ENCODE data around the gene LPCAT3.
A peak's percentile ranks its signal among the peaks of the same experiment; 100 is the strongest.
"Not testable (repeated sequence)": the region's sequence is repeated elsewhere in the genome, so short reads cannot be mapped to it uniquely, and the experiment has no call there.

LPCAT3 gene

DNA sequence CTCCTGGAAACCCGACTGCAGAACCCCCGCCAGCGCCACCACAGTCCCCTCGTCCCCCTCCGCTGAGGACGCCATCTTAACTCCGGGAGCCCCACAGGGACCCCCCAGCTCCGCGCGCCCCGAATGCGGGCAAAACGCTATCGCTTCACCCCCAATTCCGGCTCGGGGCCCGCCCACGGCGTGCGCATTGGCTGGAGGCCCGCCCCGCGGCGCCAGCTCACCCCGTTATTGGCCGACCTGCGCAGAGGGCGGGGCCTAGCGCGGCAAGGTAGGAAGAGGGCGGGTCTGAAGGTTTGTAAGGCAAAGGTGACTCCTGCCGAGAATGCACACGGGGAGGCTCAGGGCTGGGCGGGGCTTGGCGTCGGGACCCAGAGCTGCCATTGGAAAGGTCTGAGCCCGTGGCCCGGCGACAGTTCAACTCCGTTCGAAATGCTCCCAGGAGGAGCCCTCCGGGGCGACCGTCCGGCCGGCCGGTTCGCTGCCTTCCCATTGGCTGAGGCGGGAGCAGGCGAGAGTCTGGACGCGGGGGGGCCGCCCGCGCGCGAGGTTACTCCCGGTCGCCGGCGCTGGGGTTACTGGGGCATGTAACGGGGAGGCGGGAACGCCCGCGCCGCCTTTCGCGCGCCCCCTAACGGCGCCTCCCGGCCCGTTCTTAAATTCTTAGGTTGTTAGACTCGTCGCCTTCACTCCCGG lies at the start of gene LPCAT3:
LPCAT3 (minus strand) TSS at position 127 of the 693 bp plus-strand sequence; CDS start at position 75, 52 bp downstream.
- peak; percentile 89 to 99 (median 96) for DNase-seq

GRCh38 chr12:7067096-7067495 lies 48.8 kb upstream of the LPCAT3 start:
- no peak for DNase-seq

DNA sequence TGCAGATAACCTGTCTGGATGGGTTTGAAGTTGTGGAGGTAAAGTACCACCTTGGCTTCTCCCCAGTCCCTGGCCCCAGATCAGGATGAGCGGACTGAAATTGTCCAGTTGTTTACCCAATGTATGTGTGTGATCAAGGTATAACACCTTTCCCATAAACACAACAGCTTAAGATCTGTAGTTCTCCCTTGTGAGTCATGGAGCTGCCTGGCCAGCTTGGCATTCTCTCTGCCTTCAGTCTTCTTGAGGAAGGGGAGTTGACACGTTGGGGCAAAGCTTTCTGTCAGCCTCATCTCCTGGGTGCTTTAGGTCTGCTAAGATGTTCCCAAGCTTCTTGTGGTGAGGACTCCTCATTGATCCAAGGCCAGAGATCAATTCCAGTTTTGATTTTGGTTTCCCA lies 48.3 kb upstream of the LPCAT3 start:
- DNase-seq, result no peak

GRCh38 chr12:7065073-7065623 lies 46.9 kb upstream of the LPCAT3 start:
- no peak for DNase-seq

DNA sequence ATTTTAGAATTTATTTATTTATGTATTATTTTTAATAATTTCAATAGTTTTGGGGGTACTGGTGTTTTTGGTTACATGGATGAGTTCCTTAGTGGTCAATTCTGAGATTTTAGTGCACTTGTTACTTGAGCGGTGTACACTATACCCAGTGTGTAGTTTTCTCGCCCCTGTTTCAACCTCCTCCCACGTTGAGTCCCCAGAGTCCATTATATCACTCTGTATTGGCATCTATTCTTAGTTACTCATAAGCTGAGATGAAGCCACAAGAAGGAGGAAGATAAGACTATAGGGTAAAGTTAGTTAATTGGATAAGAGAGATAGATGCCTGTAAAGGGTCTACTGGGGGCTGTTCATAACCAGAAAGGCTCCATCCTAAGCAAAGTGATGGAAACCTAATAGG lies 46.2 kb upstream of the LPCAT3 start:
- no peak for DNase-seq

DNA sequence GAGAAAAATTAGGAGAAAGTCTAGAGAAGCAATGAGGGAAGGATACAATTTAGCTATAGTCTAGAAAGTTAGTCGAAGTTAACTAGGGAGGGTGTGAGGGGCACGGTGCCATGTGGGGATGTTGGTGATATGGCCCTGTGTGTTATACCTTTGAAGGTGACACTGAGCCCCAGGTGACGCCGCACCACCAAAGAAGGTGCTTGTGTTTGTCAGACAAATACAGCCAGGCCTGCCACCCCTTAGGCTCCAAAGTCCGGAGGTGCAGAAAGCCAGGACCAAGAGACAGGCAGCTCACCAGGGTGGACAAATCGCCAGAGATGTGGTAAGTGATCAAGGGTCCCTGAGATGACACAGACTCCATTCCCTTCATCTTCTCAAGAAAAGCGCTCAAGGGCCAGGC lies 43.3 kb upstream of the LPCAT3 start:
- no peak for DNase-seq

DNA sequence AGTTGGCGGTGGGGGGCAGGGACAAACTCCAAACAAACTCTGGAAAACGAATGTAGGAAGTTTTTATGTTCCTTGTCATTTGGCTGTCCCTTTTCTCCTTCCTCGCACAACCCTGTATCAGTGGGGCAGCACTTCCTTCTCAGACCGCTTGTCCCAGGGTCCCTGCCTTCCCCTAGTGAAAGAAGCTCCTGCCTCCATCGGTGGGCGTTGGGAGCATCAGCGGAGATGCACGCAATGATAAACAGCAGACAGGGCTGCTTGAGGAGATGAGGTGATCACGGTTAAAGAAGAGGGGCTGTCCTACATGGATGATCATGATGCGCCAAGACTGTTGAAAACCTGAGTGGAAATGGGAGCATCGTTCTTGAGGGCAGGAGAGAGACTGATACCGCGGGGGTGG lies 42.9 kb upstream of the LPCAT3 start:
- DNase-seq, result no peak

- DNase-seq, result peak in 9 of 14 donors; percentile 6 to 62 (median 15)
These were observed 42.2 kb upstream of the LPCAT3 start, which contains the start of gene C1S for GRCh38 chr12:7060353-7060954. TSS of gene C1S (plus strand) at chr12:7060718. CDS start at chr12:7061913, 1,195 bp downstream.

- DNase-seq, result no peak
These were observed 41.5 kb upstream of the LPCAT3 start for GRCh38 chr12:7059780-7060179.

- no peak for DNase-seq
These were observed 40.6 kb upstream of the LPCAT3 start for GRCh38 chr12:7058850-7059395.

- DNase-seq, result no peak
These were observed 40.0 kb upstream of the LPCAT3 start for GRCh38 chr12:7058163-7058845.

DNA sequence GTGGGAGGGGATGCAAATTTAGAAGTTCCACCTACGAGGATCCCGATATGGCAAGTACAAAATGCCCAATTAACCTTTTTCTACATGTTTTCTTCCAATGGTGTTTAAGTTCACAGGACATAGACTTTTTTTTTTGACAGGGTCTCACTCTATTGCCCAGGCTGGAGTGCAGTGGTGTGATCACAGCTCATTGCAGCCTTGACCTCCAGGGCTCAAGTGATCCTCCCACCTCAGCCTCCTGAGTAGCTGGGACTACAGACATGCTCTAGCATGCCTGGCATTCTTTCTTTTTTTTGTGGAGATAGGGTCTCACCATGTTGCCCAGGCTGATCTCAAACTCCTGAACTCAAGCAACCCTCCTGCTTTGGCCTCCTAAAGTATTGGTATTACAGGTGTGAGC lies 37.5 kb upstream of the LPCAT3 start:
- DNase-seq, result not testable (repeated sequence)

DNA sequence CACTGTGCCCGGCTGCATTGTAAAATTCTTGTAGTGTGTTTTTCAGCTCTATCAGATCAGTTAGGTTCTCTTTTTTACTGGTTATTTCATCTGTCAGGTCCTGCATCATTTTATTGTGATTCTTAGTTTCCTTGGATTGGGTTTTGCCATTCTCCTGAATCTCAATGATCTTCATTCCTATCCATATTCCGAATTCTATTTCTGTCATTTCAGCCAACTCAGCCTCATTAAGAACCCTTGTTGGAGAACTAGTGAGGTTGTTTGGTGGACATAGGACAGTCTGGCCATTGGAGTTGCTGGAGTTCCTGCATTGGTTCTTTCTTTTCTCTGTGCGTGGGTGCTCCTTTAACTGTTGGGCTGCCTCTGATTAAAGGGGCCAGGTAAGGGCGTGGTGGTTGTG lies 36.6 kb upstream of the LPCAT3 start:
- DNase-seq, result no peak

- not testable (repeated sequence) for DNase-seq
These were observed 31.7 kb upstream of the LPCAT3 start for GRCh38 chr12:7049973-7050372.

- DNase-seq, result not testable (repeated sequence)
These were observed 31.2 kb upstream of the LPCAT3 start for GRCh38 chr12:7049445-7049951.

GRCh38 chr12:7047306-7047705 lies 29.0 kb upstream of the LPCAT3 start:
- no peak for DNase-seq

GRCh38 chr12:7046383-7047105 lies 28.3 kb upstream of the LPCAT3 start:
- DNase-seq, result no peak

DNA sequence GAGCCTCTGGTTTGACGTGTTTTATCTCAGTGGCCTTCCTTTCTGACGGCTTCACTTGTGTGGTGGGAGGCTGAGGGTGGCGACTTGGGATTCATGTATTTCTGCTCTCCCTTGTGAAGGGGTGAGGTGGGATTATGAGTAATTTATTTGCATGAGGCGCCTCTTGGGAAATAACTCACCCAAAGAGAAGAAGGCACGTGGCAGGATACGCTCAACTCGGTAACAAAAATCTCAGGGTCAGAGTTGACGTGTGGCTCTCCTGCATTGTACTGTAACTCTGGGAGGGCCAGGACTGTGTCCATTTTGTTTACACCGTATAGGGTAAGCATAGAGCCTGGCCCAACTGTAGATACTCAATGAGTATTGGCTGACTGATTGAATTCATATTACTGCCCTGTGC lies 27.6 kb upstream of the LPCAT3 start:
- DNase-seq, result no peak

DNA sequence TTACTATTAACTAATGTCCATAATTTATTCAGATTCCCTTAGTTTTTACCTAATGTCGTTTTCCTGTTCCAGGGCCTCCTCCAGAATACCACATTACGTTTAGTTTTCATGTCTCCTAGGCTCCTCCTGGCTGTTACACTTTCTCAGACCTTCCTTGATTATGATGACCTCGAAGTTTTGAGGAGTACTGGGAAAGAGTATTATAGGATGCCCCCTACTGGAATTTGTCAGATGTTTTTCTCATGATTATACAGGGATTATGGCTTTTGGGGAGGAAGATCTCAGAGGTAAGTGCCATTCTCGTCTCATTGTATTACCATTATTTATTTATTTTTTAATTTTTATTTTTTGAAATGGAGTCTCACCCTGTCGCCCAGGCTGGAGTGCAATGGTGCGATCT lies 24.6 kb upstream of the LPCAT3 start:
- peak in 1 of 14 donors; percentile 24 for DNase-seq

DNA sequence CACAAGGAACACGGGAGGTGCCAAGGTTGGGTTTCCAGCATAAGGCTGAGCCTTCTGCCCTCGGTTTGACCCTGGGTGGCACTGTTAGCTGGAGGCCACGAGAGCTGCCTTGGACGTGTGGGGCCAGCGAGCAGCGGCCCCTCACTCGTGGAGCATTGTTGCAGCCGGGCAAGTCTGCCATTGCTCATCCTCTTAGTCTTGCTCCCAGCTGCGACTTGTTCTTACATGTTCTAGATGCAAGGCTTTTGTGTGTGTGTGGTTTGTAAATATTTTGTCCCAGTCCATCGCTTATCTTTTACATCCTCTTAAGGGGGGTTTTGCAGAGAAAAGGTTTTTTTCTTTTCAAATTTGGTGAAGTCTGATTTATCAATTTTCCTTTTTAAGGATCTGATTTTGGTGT lies 21.1 kb upstream of the LPCAT3 start:
- DNase-seq, result no peak

GRCh38 chr12:7038591-7038990 lies 20.3 kb upstream of the LPCAT3 start:
- DNase-seq, result no peak

GRCh38 chr12:7037411-7037810 lies 19.1 kb upstream of the LPCAT3 start:
- not testable (repeated sequence) for DNase-seq

All from C1 segment of cervical spinal cord (tissue), 14 donors.